GM23338 (cell line): ENCODE results near the gene GORAB.

Experiments used
- CREB1 ChIP-seq: fragments of 250-450 bp; sonication (Bioruptor Pico); IDR thresholded peaks from 2 replicates; pipeline ENCODE4 v1.5.0; 2020; ENCODE audit warnings: low read depth, mild to moderate bottlenecking, moderate library complexity
- CTCF ChIP-seq, 2 experiments: fragments of 200-600 bp in 1 of 2; sonication (generic) in 1 of 2; conservative IDR thresholded peaks; 2 replicates each; pipeline versions ENCODE4 v1.5.1 to v1.6.1; 2016 to 2017; ENCODE audit warnings: antibody characterized with exemption in 2 of 2, low read depth in 2 of 2, mild to moderate bottlenecking in 2 of 2, moderate library complexity in 1 of 2
- EZH2 ChIP-seq: fragments of 200-600 bp; sonication (generic); IDR thresholded peaks from one replicate; pipeline ENCODE4 v1.8.0; 2017; ENCODE audit warnings: antibody characterized with exemption, mild to moderate bottlenecking, low read depth; ENCODE audit not compliant: unreplicated experiment
- EZH2phosphoT487 ChIP-seq: fragments of 200-600 bp; sonication (generic); IDR thresholded peaks from one replicate; pipeline ENCODE4 v1.8.1; 2018; ENCODE audit warnings: antibody characterized with exemption; ENCODE audit not compliant: unreplicated experiment
- JUNB ChIP-seq: IDR thresholded peaks from one replicate; pipeline ENCODE4 v1.6.1; 2016; ENCODE audit warnings: antibody characterized with exemption; ENCODE audit not compliant: unreplicated experiment
- POLR2AphosphoS5 ChIP-seq: IDR thresholded peaks from 2 replicates; pipeline ENCODE4 v1.6.1; 2016; ENCODE audit warnings: antibody characterized with exemption, low read depth
- STAT1 ChIP-seq: IDR thresholded peaks from one replicate; pipeline ENCODE4 v1.6.1; 2016; ENCODE audit warnings: antibody characterized with exemption; ENCODE audit not compliant: unreplicated experiment
- ZNF114 ChIP-seq: fragments of 250-450 bp; sonication (Bioruptor Pico); IDR thresholded peaks from 2 replicates; pipeline ENCODE4 v1.5.0; 2020; ENCODE audit warnings: mild to moderate bottlenecking, moderate library complexity

GRCh38 chr1:170521818-170522217 lies 10.1 kb upstream of the GORAB start:
- TF ChIP-seq CTCF (conservative IDR thresholded peaks at IDR 0.05; ENCODE audit: low read depth in 2 of 2): no peak
- TF ChIP-seq ZNF114 (CRISPR knock-in tag): no peak
- TF ChIP-seq EZH2phosphoT487: no peak
- no peak for TF ChIP-seq EZH2
- no peak for TF ChIP-seq CREB1 (CRISPR knock-in tag)
- no peak for TF ChIP-seq JUNB
- TF ChIP-seq POLR2AphosphoS5: no peak
- TF ChIP-seq STAT1: no peak
